ENCODE data around the gene TNPO3. TPM values are rescaled to one million over a fixed set of nuclear protein-coding genes. Genes with fewer than 3 reads are reported as not detected.

Gene TNPO3
- total RNA-seq, 2 experiments from 2014 or later: 17.1 to 18.7 TPM

DNA sequence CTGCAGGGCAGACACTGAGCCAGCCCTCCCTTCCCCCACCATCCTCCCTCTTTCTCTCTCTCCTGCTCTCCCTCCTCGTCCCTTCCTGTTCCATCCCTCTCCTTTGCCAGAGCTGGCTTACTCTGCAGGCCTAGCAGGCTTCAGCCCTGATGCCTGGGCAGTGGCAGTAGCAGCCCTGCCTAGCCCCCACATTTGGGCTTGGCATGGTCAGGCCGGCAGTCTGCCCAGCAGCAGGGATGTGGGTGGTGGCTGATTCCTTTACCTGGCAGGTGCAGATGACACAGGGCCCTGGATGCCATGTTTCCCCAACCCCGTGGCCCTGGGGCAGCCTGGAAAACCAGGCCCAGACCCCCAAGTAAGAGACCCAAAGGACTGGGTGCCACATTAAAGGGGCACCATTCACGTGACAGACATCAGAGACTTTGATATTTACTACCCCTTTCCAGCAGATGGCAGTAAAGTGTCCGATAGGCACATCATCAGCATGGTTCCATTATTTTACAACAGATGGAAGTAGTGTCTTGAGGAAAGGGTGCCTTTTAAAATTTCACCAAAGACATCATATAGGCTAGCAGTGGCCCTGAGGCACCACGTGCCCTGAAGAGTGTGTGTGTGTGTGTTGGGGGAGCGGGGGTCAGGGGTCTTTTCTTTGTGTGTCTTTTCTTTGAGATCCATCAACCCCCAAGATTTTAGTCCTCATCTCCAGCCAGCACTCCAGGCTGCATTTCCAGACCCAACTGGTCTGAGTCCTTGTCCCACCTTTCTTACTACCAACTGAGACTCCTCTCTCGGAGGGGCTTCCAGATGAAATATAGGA, 150.3 kb downstream of the TNPO3 start:
- ChIA-PET POLR2A (no interaction called here), CTCF (interaction anchor here (1.5 kb wide), 1 partner anchor 187 kb away, joined by 4 read pairs; no protein-coding TSS in a partner anchor)
- intact Hi-C loops (cut with DNase I, micrococcal nuclease): loop anchor here (1.0 to 5.0 kb wide), 2 partner anchors 187 to 308 kb away; no protein-coding TSS in a partner anchor
- no peaks in the 10 kb centered on the region for H3K36me3 Mint-ChIP-seq (ENCODE audit: low read depth)
- H3K4me3 Mint-ChIP-seq: no peak overlapping the region
- H3K9me3 ChIP-seq (ENCODE audit: control insufficient read depth in 1 of 2, insufficient read depth in 1 of 2, low read length in 2 of 2): no peaks in the 10 kb centered on the region
- no peak overlapping the region for H3K27ac ChIP-seq (ENCODE audit: low read depth in 1 of 2, low read length in 2 of 2)
- TF ChIP-seq, protein P1, sequence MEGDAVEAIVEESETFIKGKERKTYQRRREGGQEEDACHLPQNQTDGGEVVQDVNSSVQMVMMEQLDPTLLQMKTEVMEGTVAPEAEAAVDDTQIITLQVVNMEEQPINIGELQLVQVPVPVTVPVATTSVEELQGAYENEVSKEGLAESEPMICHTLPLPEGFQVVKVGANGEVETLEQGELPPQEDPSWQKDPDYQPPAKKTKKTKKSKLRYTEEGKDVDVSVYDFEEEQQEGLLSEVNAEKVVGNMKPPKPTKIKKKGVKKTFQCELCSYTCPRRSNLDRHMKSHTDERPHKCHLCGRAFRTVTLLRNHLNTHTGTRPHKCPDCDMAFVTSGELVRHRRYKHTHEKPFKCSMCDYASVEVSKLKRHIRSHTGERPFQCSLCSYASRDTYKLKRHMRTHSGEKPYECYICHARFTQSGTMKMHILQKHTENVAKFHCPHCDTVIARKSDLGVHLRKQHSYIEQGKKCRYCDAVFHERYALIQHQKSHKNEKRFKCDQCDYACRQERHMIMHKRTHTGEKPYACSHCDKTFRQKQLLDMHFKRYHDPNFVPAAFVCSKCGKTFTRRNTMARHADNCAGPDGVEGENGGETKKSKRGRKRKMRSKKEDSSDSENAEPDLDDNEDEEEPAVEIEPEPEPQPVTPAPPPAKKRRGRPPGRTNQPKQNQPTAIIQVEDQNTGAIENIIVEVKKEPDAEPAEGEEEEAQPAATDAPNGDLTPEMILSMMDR (IDR thresholded peaks at IDR 0.05): peak; percentile 65
- peak; percentile 78 for ATAC-seq (ENCODE audit: poor library complexity)
- no peak overlapping the region for H3K27ac Mint-ChIP-seq
- DNase-seq: peak in 4 of 14 experiments; percentile 28 to 79 (median 75)
- H3K4me1 Mint-ChIP-seq (ENCODE audit: low read depth): no peaks in the 10 kb centered on the region
- peaks cover 8% of the 10 kb centered on the region in 2 experiments for H3K27me3 ChIP-seq (ENCODE audit: control insufficient read depth in 1 of 2, insufficient read depth in 2 of 2, low read length in 2 of 2)
- H3K9me3 Mint-ChIP-seq: no peaks in the 10 kb centered on the region
- peaks cover 7% of the 10 kb centered on the region for H3K4me1 ChIP-seq (ENCODE audit: insufficient read depth, low read length)
- H3K4me3 ChIP-seq (ENCODE audit: low read length): no peak overlapping the region
- no peaks in the 10 kb centered on the region for H3K36me3 ChIP-seq (ENCODE audit: insufficient read depth, low read length)
- H3K27me3 Mint-ChIP-seq: peaks cover 56% of the 10 kb centered on the region

Other genes starting within 250 kb of the TNPO3 start
- gene FLNC, start 224.7 kb downstream of the TNPO3 start, total RNA-seq: under 1 TPM; 0.06 to 0.08 TPM
- gene ATP6V1F, start 192.3 kb downstream of the TNPO3 start, total RNA-seq: 10 to 100 TPM; 49.6 to 54.3 TPM
- under 1 TPM in 1 of 2 experiments, not detected in 1; 0.11 TPM for gene KCP, start 144.4 kb downstream of the TNPO3 start, total RNA-seq
- 1 to 10 TPM; 1.7 to 1.8 TPM for gene IRF5, start 117.2 kb downstream of the TNPO3 start, total RNA-seq
- gene TSPAN33, start 89.6 kb upstream of the TNPO3 start, total RNA-seq: 1 to 10 TPM; 3.6 to 4.1 TPM
- gene SMO, start 133.5 kb upstream of the TNPO3 start, total RNA-seq: not detected
- 1 to 10 TPM; 5.8 to 6.0 TPM for gene AHCYL2, start 169.9 kb upstream of the TNPO3 start, total RNA-seq

All from CD4-positive, alpha-beta T cell (primary cell).